Measurements from ENCODE around the gene NUDT5.
"Not testable (repeated sequence)": the region's sequence is repeated elsewhere in the genome, so short reads cannot be mapped to it uniquely, and the experiment has no call there.

NUDT5 gene

DNA sequence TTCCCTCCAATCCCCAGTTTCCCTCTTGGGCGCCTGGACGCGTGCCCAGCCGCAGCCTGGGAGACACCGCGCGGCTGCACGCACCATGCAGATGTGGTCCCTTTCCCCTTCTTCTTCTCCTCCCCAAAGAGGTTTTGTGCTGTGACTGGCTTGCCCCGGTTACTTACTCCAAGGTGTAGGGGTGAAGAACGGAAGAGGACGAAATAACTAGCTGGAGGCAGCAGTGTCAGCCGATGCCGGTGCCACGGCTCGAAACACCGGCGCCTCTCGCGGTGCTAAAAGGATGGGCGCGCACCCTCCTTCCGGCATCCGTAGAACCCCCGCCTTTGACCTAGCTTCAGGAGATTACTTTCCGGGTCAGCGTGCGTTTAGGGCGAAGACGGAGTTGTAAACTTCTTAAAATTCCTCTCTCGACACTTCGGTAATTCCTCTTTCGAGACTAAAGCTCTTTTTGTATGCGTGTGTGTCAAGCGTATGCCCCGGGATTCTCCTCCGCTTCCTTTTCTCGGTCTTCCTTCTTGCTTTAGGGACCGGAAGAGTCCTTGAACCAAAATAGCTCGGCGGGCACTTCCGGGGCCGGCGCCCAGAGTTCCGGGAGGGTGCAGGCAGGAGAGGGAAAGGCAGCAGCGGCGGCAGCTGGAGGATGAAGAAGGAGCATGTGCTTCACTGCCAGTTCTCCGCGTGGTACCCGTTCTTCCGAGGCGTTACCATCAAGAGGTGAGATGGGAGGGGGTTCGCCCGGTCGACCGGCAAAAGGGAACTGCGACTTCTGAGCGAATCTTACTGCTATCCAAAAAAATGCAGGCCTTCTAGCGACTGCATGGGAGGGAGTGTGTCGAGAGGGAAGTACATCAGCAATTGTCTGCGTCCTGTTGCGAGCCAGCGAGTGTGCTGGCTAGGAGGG is at the start of gene NUDT5, which contains the start of gene CDC123:
Gene NUDT5, minus strand, starts transcription at position 289 of the 904 bp plus-strand sequence. CDS start 9,600 bp downstream, outside the sequence.
Gene CDC123, plus strand, starts transcription at position 586 of the 904 bp plus-strand sequence. Its CDS starts 58 bp downstream, at position 644.
- Mint-ChIP-seq H3K27me3 (no peaks in the 10 kb centered on the region), H3K27ac (peak within 1 kb of the TSS; percentile 99), H3K4me3 (peak within 1 kb of the TSS; percentile 100), H3K9me3 (ENCODE audit: low read depth) (no peaks in the 10 kb centered on the region), H3K36me3 (peaks cover 14% of the 10 kb centered on the region), H3K4me1 (ENCODE audit: low read depth) (peaks cover 58% of the 10 kb centered on the region)

DNA sequence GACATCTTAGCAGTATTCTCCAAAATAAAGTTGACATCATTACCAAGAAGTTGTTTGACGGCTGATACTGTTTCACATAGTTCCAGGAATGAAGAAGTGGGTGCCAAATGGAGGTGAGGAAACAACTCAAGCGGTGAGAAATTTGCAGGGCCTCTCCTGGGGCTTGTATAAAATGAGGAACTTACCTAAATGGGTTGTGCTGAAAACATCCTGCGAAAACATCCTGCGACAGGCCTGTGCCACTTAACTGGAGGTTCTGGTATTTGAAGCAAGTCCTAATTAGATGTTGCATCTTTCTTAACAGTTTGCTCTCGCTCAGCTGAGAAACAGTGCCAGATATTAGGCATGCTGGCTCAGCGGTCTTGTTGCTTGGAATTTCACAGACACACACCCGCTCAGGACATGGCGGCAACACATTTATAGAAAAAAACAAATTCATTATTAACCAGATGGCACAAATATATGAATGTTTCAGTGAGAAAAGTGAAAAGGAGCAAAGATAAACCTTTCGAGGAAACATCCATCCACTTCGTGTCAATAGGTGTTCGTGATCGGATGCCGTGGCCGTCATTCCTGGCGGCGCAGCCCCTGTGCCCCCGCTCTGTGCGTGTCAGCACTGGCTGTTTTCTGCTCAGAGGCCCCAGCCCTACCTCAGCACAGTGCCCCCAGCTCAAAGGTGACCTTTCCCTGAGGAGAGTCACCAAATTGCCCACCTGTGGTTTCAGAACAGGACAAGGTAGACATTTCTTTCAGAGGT is 48.4 kb upstream of the NUDT5 start:
- Mint-ChIP-seq H3K27ac (peak overlapping the region; percentile 68), H3K4me1 (ENCODE audit: low read depth) (peaks cover 15% of the 10 kb centered on the region), H3K36me3 (peaks cover 5% of the 10 kb centered on the region), H3K27me3 (no peaks in the 10 kb centered on the region), H3K9me3 (ENCODE audit: low read depth) (no peaks in the 10 kb centered on the region), H3K4me3 (no peak overlapping the region)

DNA sequence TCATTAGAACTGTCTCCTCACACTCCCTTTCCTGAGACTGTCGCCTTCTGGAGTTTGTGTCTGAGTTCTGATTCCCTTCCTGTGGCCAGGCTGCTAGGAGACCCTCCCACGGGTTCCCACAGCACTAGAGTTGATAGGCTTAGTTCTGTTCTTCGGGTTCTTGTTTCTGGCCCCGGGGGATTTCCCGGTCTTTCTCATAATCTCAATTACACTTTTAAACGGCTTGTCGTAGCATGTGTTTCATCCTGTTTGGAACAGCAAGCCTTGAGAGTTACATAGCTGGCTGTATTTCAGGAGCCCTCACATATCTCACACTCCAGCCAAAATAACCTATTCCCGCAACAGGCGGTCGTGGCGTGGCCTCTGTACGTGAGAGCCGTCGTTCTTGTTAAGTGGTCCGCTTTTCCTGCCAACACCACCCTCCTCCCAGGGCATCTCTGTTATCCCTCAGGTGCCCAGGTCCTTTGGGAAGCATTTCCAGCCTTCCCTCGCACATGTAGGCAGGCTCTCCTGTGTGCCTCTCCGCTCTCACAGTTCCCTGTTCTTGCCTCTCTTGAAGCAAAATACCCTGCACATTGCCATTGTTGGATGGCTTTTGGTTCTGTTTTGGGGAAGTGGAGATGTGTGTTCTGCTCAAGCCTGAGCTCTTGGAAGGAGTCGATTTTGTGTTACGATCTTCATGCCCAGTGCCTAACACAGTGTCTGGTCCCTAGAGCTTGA is 46.3 kb upstream of the NUDT5 start:
- H3K4me3 Mint-ChIP-seq, result peak overlapping the region; percentile 14
- H3K9me3 Mint-ChIP-seq (ENCODE audit: low read depth), result no peaks in the 10 kb centered on the region
- H3K4me1 Mint-ChIP-seq (ENCODE audit: low read depth), result peaks cover 15% of the 10 kb centered on the region
- H3K36me3 Mint-ChIP-seq, result peaks cover 2% of the 10 kb centered on the region
- H3K27ac Mint-ChIP-seq, result peak overlapping the region; percentile 75
- no peaks in the 10 kb centered on the region for H3K27me3 Mint-ChIP-seq

DNA sequence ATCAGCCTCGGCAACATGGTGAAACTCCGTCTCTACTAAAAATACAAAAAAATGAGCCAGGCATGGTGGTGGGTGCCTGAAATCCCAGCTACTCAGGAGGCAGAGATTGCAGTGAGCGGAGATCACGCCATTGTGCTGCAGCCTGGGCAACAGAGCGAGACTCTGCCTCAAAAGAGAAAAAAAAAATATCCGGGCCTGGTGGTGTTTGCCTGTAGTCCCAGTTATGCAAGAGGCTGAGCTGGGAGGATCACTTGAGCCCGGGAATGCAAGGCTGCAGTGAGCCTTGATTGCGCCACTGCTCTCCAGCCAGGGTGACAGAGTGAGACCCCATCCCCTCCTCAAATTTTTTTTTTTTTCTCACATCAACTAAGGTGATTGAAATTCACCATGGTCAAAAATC is 43.1 kb upstream of the NUDT5 start:
- Mint-ChIP-seq H3K9me3 (ENCODE audit: low read depth) (no peaks in the 10 kb centered on the region), H3K27me3 (no peaks in the 10 kb centered on the region), H3K36me3 (peaks cover 6% of the 10 kb centered on the region), H3K4me1 (ENCODE audit: low read depth) (peaks cover 15% of the 10 kb centered on the region), H3K4me3 (no peak overlapping the region), H3K27ac (no peak overlapping the region)

DNA sequence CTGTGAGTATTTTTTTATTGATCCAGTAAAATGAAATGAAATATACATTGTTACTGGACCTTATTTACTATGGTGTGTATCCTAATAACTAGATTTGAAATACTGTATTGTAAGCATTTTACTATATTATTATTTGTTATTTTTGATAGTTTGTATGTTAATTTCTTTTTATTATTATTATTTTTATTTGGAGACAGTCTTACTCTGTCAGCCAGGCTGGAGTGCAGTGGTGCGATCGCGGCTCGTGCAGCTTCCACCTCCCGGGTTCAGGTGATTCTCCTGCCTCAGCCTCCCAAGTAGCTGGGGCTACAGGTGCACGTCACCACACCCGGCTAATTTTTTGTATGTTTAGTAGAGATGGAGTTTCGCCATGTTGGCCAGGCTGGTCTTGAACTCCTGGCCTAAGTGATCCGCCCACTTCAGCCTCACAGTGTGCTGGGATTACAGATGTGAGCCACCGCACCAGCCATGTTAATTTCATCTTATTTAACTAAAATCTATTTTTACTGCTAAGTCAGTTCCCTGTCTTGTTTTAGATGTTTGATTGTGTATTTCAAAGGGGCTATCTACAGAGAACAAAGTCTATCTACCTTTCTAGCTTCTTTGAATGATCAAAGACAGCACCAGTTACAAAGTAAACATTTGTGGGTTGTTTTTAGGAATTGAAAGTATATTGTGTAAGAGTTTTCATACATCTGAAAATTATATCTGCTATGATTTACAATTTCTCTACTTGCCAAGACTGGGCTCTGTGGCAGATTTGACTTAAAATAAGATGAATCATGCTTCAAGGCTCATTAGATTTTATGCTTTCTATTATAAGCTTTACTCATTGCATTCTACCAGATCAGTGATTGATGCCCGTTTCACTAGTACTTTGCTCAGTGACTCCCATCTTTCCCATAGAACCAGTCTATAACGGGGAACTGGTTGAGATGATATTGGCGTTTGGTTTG is 41.9 kb upstream of the NUDT5 start:
- H3K36me3 Mint-ChIP-seq, result peaks cover 6% of the 10 kb centered on the region

DNA sequence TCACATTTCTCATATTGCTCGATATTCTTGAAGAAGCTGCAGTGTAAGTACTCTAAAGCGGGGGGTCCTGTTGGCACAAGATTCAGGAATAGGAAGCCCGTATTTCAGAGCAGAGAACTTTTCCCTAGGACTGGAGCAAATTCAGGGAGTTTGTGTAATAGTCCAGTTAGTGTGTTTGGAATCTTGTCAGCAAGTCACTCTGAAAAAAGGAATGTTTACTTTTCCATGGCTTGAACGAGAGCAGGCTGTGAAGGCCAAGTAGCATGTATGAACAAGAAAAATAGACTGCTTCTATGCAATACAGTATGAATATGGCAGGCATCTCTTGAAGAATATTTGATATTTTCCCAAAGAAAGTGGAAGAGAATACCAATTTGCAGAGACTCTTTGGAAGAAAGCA is 40.1 kb upstream of the NUDT5 start:
- no peaks in the 10 kb centered on the region for H3K9me3 Mint-ChIP-seq (ENCODE audit: low read depth)
- peaks cover 11% of the 10 kb centered on the region for H3K36me3 Mint-ChIP-seq
- no peak overlapping the region for H3K27ac Mint-ChIP-seq
- peaks cover 1% of the 10 kb centered on the region for H3K4me1 Mint-ChIP-seq (ENCODE audit: low read depth)
- no peak overlapping the region for H3K4me3 Mint-ChIP-seq
- no peaks in the 10 kb centered on the region for H3K27me3 Mint-ChIP-seq

More for the DNA sequence above, 41.9 kb upstream of the NUDT5 start:
- Mint-ChIP-seq H3K4me3 (no peak overlapping the region), H3K27me3 (no peaks in the 10 kb centered on the region), H3K4me1 (ENCODE audit: low read depth) (peaks cover 15% of the 10 kb centered on the region), H3K27ac (peak overlapping the region; percentile 5), H3K9me3 (ENCODE audit: low read depth) (no peaks in the 10 kb centered on the region)

DNA sequence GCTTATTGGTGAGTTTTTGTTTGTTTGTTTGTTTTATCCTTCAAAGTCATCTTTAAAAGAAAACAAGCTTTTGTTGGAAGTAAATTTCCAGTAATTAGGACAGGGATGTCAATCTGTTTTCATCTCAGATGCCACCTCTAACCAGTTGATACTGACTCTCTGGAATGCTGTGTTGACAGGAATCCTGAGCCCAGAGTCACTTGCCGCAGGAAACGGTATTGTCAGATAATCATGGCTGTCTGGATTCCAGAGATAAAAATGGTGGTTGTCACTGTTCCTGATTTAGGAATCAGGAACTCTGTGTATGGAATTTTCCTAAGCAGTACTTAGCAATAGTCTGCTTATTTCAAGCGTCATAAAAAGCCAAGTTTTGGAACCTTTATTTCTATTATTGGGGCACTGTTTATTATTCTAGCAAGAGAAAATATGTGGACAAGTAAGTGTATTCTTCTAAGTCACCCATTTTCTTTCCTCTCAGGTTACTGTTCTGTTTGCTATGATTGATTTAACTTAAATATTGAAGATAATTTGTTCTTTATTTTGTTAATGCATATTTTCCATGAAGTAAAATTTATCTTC is 39.5 kb upstream of the NUDT5 start:
- peaks cover 11% of the 10 kb centered on the region for H3K36me3 Mint-ChIP-seq
- H3K4me1 Mint-ChIP-seq (ENCODE audit: low read depth), result peaks cover 1% of the 10 kb centered on the region
- H3K27ac Mint-ChIP-seq, result no peak overlapping the region
- H3K4me3 Mint-ChIP-seq, result no peak overlapping the region
- no peaks in the 10 kb centered on the region for H3K27me3 Mint-ChIP-seq
- H3K9me3 Mint-ChIP-seq (ENCODE audit: low read depth), result no peaks in the 10 kb centered on the region

DNA sequence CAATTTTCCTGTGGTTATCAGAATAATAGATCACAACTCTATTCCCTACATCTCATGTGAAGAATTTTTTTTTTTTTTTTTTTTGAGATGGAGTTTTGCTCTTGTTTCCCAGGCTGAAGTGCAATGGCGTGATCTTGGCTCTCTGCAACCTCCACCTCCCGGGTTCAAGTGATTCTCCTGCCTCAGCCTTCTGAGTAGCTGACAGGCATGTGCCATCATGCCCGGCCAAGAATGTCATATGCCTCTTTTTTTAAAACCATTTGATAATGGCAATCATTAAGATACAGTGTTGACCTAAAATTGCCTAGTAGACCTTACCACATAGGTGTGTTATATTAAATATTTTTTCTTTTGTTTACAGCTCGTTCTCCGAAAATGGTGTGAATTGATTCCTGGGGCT is 39.0 kb upstream of the NUDT5 start:
- H3K27me3 Mint-ChIP-seq; H3K27ac Mint-ChIP-seq; H3K9me3 Mint-ChIP-seq (ENCODE audit: low read depth); H3K4me3 Mint-ChIP-seq; H3K4me1 Mint-ChIP-seq (ENCODE audit: low read depth): not testable (repeated sequence)
- peaks cover 13% of the 10 kb centered on the region for H3K36me3 Mint-ChIP-seq

DNA sequence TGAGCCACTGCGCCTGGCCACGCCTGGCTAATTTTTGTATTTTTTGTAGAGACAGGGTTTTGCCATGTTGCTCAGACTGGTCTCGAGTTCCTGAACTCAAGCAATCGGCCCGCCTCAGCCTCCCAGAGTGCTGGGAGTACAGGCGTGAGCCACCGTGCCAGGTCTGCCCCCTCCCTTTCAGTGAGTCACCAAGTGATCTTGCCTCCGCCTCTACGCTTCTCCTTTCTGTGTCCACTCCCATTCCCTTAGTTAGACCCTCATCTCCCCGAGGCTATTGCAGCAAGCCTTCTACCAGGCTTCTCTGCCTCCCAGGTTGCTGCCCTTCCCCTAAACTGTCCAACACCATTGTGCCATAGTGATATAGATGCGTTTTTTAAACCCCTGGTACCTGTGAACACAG is 33.2 kb upstream of the NUDT5 start:
- H3K36me3 Mint-ChIP-seq, result peaks cover 16% of the 10 kb centered on the region
- no peak overlapping the region for H3K27ac Mint-ChIP-seq
- no peaks in the 10 kb centered on the region for H3K9me3 Mint-ChIP-seq (ENCODE audit: low read depth)
- H3K27me3 Mint-ChIP-seq, result no peaks in the 10 kb centered on the region
- no peak overlapping the region for H3K4me3 Mint-ChIP-seq
- peaks cover 1% of the 10 kb centered on the region for H3K4me1 Mint-ChIP-seq (ENCODE audit: low read depth)

DNA sequence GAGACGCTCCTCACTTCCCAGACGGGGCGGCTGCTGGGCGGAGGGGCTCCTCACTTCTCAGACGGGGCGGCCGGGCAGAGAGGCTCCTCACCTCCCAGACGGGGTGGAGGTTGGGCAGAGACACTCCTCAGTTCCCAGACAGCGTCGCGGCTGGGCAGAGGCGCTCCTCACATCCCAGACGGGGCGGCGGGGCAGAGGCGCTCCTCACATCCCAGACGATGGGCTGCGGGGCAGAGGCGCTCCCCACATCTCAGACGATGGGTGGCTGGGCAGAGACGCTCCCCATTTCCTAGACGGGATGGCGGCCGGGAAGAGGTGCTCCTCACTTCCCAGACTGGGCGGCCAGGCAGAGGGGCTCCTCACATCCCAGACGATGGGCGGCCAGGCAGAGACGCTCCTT is 30.7 kb upstream of the NUDT5 start:
- not testable (repeated sequence) for H3K9me3 Mint-ChIP-seq (ENCODE audit: low read depth); H3K27ac Mint-ChIP-seq; H3K4me1 Mint-ChIP-seq (ENCODE audit: low read depth); H3K4me3 Mint-ChIP-seq; H3K27me3 Mint-ChIP-seq
- H3K36me3 Mint-ChIP-seq, result peaks cover 14% of the 10 kb centered on the region

DNA sequence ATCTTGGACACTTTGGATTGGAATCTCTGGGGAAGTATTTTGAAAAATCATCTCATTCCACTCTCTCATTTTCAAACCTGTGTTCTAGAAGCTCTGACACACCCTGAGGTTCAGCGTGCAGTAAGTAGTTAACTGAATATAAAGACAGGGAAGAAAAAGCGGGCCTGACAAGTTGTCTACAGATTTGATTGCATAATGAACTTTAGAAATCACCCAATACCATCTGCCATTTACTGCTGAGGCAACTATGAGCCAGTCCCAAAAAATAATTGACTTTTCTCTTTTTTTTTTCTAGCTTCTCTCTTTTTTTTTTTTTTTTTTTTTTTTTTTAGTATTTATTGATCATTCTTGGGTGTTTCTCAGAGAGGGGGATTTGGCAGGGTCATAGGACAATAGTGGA is 29.8 kb upstream of the NUDT5 start:
- no peaks in the 10 kb centered on the region for H3K4me1 Mint-ChIP-seq (ENCODE audit: low read depth)
- no peak overlapping the region for H3K27ac Mint-ChIP-seq
- no peaks in the 10 kb centered on the region for H3K9me3 Mint-ChIP-seq (ENCODE audit: low read depth)
- H3K4me3 Mint-ChIP-seq, result no peak overlapping the region
- no peaks in the 10 kb centered on the region for H3K27me3 Mint-ChIP-seq
- peaks cover 14% of the 10 kb centered on the region for H3K36me3 Mint-ChIP-seq

DNA sequence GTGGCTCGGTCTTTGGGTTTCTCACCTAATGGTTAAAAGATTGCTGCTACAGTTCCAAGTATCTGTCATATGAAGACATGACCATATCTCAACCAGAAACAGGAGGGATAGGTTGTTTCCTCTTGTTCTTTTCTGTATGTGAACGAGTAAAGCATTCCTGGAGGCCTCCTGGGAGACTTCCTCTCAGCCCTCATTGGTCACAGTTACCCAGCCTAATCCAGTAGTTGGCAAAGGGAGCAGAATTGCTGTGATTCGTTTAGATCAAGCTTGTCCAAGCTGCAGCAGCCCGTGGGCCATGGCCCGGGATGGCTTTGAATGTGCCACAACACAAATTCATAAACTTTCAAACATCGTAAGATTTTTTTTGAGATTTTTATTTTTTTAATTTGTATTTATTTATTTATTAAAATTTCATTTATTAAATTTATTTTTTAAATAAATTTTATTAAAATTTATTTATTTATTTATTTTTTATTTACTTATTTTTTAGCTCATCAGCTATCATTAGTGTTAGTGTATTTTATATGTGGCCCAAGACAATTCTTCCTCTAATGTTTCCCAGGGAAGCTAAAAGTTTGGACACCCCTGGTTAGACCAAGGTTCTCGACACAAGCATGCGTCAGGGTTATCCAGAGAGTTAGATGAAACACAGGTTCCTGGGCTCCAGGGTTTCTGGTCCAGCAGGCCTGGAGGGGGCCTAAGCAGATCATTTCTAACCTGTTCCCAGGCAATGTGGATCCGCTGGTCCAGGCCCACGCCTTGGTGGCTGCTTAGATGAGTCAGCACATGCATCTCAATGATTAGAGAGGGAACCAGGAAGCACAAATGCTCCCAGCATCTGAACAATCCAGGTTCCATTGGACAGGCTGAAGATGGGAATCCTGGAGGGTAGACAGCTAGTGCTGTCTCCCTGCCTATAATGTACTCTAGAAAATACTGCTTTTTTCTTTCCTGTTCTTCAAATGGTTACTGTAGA is 25.9 kb upstream of the NUDT5 start:
- Mint-ChIP-seq H3K27me3 (no peaks in the 10 kb centered on the region), H3K4me3 (no peak overlapping the region), H3K27ac (no peak overlapping the region), H3K36me3 (peaks cover 13% of the 10 kb centered on the region), H3K4me1 (ENCODE audit: low read depth) (peaks cover 3% of the 10 kb centered on the region), H3K9me3 (ENCODE audit: low read depth) (no peaks in the 10 kb centered on the region)

DNA sequence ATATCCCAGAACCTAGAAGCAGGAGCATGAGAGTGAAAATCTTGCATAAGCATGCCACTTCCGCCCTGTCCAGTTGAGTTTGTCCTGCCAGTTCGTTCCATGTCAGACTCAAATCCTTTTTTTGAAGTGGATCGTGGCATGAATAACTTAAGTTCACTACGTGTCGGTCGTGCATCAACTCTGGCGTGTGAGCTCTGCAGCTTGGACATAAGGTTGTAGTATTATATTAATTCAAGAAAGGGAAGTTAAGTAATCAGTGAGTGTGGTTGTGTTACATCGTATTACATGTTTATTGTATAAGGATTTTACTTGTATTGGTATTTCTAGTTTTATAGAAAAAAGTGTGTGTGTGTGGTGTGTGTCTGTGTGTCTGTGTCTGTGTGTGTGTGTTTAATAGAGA is 23.3 kb upstream of the NUDT5 start:
- H3K36me3 Mint-ChIP-seq, result peaks cover 15% of the 10 kb centered on the region
- peaks cover 18% of the 10 kb centered on the region for H3K4me1 Mint-ChIP-seq (ENCODE audit: low read depth)
- no peaks in the 10 kb centered on the region for H3K9me3 Mint-ChIP-seq (ENCODE audit: low read depth)
- H3K27me3 Mint-ChIP-seq, result no peaks in the 10 kb centered on the region
- H3K27ac Mint-ChIP-seq, result no peak overlapping the region
- H3K4me3 Mint-ChIP-seq, result no peak overlapping the region
